PFSK-1 (cell line): ENCODE measurements around the gene PPARA.

Source experiments
- POLR2AphosphoS5 ChIP-seq: IDR thresholded peaks from 2 replicates; pipeline ENCODE4 v1.6.1; 2012; ENCODE audit warnings: low read depth, mild to moderate bottlenecking, control low read depth, low read length, moderate library complexity
- SIN3A ChIP-seq: IDR thresholded peaks from 2 replicates; pipeline ENCODE4 v1.6.1; 2012; ENCODE audit warnings: mild to moderate bottlenecking, low read length, moderate library complexity, borderline replicate concordance; ENCODE audit not compliant: insufficient read depth
- TAF1 ChIP-seq: IDR thresholded peaks from 2 replicates; pipeline ENCODE4 v1.6.1; 2012; ENCODE audit warnings: low read length, control low read depth, borderline replicate concordance; ENCODE audit not compliant: insufficient read depth
- TF ChIP-seq, protein P1 (sequence below), 2 experiments: IDR thresholded peaks; 2 replicates each; pipeline versions ENCODE4 v1.6.1 to v1.8.0; 2011 to 2012; ENCODE audit warnings: low read depth in 2 of 2, low read length in 2 of 2, control low read depth in 1 of 2, inconsistent platforms in 1 of 2, mild to moderate bottlenecking in 1 of 2, moderate library complexity in 1 of 2; ENCODE audit not compliant: insufficient read depth in 1 of 2

DNA sequence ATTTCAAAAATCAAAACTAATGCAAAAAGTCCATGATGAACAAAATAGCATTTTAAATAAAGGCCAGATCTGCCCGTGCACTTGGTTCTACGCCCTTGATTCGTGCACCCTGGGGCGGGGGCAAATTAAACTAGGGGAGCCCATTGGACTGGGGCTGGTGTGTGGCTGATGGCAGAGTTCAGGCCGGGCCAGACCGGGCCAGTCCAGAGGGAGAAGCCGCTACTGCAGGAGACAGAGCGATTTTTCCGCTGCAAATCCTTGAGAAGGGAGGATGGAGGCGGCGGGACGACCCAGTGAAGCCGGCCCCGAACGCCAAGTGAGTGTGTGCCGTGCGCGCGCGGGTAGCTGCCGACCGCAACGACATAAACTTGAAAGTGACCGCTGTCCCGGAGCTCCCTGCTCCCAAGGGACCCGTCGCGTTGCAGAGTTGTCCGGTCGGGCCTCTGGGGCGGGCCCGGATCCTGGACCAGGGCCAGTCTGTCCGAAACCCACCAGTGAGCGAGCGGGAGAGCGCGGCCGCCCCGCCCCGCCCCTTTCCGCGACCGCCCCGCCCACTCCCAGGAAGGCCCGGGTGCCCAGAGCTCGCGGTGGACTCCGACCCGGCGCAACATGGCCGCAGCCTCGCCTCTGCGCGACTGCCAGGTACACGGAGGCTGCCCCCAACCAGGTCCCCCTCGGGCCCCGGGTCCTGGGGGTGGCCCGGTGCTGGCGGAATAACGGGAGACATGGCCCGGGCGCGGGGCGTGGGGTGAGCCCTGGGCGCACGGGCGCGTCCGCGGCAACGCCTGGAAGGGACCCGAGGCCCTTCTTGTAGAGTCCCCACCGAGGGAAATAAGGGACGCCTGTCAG is 117.3 kb downstream of the PPARA start, which contains the start of gene TTC38:
- TF ChIP-seq SIN3A (no peak), TAF1 (no peak), POLR2AphosphoS5 (peak; percentile 81)
- TF ChIP-seq, protein P1, sequence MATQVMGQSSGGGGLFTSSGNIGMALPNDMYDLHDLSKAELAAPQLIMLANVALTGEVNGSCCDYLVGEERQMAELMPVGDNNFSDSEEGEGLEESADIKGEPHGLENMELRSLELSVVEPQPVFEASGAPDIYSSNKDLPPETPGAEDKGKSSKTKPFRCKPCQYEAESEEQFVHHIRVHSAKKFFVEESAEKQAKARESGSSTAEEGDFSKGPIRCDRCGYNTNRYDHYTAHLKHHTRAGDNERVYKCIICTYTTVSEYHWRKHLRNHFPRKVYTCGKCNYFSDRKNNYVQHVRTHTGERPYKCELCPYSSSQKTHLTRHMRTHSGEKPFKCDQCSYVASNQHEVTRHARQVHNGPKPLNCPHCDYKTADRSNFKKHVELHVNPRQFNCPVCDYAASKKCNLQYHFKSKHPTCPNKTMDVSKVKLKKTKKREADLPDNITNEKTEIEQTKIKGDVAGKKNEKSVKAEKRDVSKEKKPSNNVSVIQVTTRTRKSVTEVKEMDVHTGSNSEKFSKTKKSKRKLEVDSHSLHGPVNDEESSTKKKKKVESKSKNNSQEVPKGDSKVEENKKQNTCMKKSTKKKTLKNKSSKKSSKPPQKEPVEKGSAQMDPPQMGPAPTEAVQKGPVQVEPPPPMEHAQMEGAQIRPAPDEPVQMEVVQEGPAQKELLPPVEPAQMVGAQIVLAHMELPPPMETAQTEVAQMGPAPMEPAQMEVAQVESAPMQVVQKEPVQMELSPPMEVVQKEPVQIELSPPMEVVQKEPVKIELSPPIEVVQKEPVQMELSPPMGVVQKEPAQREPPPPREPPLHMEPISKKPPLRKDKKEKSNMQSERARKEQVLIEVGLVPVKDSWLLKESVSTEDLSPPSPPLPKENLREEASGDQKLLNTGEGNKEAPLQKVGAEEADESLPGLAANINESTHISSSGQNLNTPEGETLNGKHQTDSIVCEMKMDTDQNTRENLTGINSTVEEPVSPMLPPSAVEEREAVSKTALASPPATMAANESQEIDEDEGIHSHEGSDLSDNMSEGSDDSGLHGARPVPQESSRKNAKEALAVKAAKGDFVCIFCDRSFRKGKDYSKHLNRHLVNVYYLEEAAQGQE (IDR thresholded peaks at IDR 0.05; ENCODE audit: insufficient read depth in 1 of 2, low read depth in 2 of 2, low read length in 2 of 2), result no peak
